Keratinocyte (primary cell): ENCODE results near the gene FOXJ3. TPM values are rescaled to one million over a fixed set of nuclear protein-coding genes. Genes with fewer than 3 reads are reported as not detected.

Source experiments
- DNase-seq: peaks from one replicate; pipeline ENCODE4 v3.0.0-alpha.2; 2011; ENCODE audit warnings: low read depth, missing footprints, low spot score
- FAIRE-seq: peaks from 2 replicates; lab custom pipeline; 2011; peaks lifted over from hg19 to GRCh38; lab: Jason Lieb, UNC
- H2AFZ ChIP-seq: 2 replicates; pipeline ENCODE4 v1.6.0; 2012; ENCODE audit warnings: low read length, control low read depth, inconsistent platforms; ENCODE audit not compliant: control insufficient read depth
- H3K27ac ChIP-seq: 2 replicates; pipeline ENCODE4 v1.5.1; 2011; ENCODE audit warnings: low read length; ENCODE audit not compliant: control insufficient read depth, insufficient read depth
- H3K27me3 ChIP-seq: 3 replicates; pipeline ENCODE4 v1.6.0; 2011; ENCODE audit warnings: low read length; ENCODE audit not compliant: control insufficient read depth, insufficient read depth; ENCODE audit errors: extremely low read depth
- H3K36me3 ChIP-seq, 2 experiments: 2 replicates in 1 of 2; 3 replicates in 1 of 2; pipeline ENCODE4 v1.5.1; 2011; ENCODE audit warnings: low read length in 2 of 2, mild to moderate bottlenecking in 1 of 2; ENCODE audit not compliant: control insufficient read depth in 2 of 2, insufficient read depth in 2 of 2; ENCODE audit errors: extremely low read depth in 1 of 2
- H3K4me1 ChIP-seq: 3 replicates; pipeline ENCODE4 v1.5.1; 2011; ENCODE audit warnings: low read length; ENCODE audit not compliant: control insufficient read depth, insufficient read depth; ENCODE audit errors: extremely low read depth
- H3K4me2 ChIP-seq: 3 replicates; pipeline ENCODE4 v1.6.0; 2011; ENCODE audit warnings: low read depth, low read length; ENCODE audit not compliant: control insufficient read depth, insufficient read depth; ENCODE audit errors: extremely low read depth
- H3K4me3 ChIP-seq, 3 experiments: fragments of 200-600 bp in 1 of 3; sonication (generic) in 1 of 3; 2 replicates in 2 of 3; 3 replicates in 1 of 3; pipeline ENCODE4 v1.5.1; 2011 to 2016; ENCODE audit warnings: low read length in 3 of 3, mild to moderate bottlenecking in 3 of 3, control low read depth in 2 of 3, inconsistent platforms in 1 of 3, low read depth in 1 of 3, mixed read lengths in 1 of 3, mixed run types in 1 of 3, moderate library complexity in 1 of 3; ENCODE audit not compliant: control insufficient read depth in 2 of 3, insufficient read depth in 2 of 3; ENCODE audit errors: extremely low read depth in 1 of 3
- H3K79me2 ChIP-seq: 2 replicates; pipeline ENCODE4 v1.6.0; 2012; ENCODE audit warnings: low read length; ENCODE audit not compliant: control insufficient read depth, insufficient read depth
- H3K9ac ChIP-seq: 3 replicates; pipeline ENCODE4 v1.6.0; 2011; ENCODE audit warnings: low read length; ENCODE audit not compliant: control insufficient read depth, insufficient read depth; ENCODE audit errors: extremely low read depth
- H3K9me1 ChIP-seq: 3 replicates; pipeline ENCODE4 v1.6.0; 2011; ENCODE audit warnings: low read length; ENCODE audit not compliant: control insufficient read depth, insufficient read depth; ENCODE audit errors: extremely low read depth
- H3K9me3 ChIP-seq: 2 replicates; pipeline ENCODE4 v1.5.1; 2012; ENCODE audit warnings: low read depth, low read length; ENCODE audit not compliant: control insufficient read depth
- H4K20me1 ChIP-seq: 3 replicates; pipeline ENCODE4 v1.6.0; 2011; ENCODE audit warnings: low read length; ENCODE audit not compliant: control insufficient read depth, insufficient read depth; ENCODE audit errors: extremely low read depth
- CTCF ChIP-seq, 3 experiments: IDR thresholded peaks in 1 of 3; conservative IDR thresholded peaks in 1 of 3; optimal IDR thresholded peaks in 1 of 3; 2 replicates in 2 of 3; 3 replicates in 1 of 3; pipeline versions ENCODE3 to v1.5.1; 2011; ENCODE audit warnings: low read length in 3 of 3, mild to moderate bottlenecking in 3 of 3, moderate library complexity in 2 of 3, control low read depth in 1 of 3, inconsistent platforms in 1 of 3; ENCODE audit not compliant: insufficient read depth in 2 of 3; ENCODE audit errors: extremely low read depth in 1 of 3
- EZH2 ChIP-seq: IDR thresholded peaks from one replicate; pipeline ENCODE4 v1.6.1; 2012; ENCODE audit warnings: inconsistent platforms, mild to moderate bottlenecking, low read length, moderate library complexity
- dilution Hi-C: fragments of 300-500 bp; cut with MboI; formaldehyde crosslinking; loops from one replicate; pipeline ENCODE4 v1.7.0; 2020; ENCODE audit warnings: low sequenced_read_pairs; ENCODE audit not compliant: extremely low pct_ligation_motif_present
- polyA plus RNA-seq, 5 experiments: library from polyadenylated mRNA; depleted of rRNA in 3 of 5; stranded (reverse) in 3 of 5; stranded (forward) in 1 of 5; unstranded in 1 of 5; fragments of >200 nt; gene quantifications; 1 replicate in 1 of 5; 2 replicates in 3 of 5; 3 replicates in 1 of 5; pipeline versions ENCODE4 v1.2.1 to v1.2.3, GENCODE V29; 2011 to 2012; ENCODE audit warnings: missing spikeins in 2 of 5, low read depth in 1 of 5, low replicate concordance in 1 of 5

Gene FOXJ3
- polyA plus RNA-seq, 1 donor (not counting 4 experiments of a cell fraction or from before 2014, with no cell fraction given) = 40.2 TPM

GRCh38 chr1:42365118-42365517 is 30.1 kb upstream of the FOXJ3 start:
- no peaks in the 10 kb centered on the region for H3K4me1 ChIP-seq
- TF ChIP-seq CTCF (optimal IDR thresholded peaks at IDR 0.05 in 1 of 3, IDR thresholded peaks at IDR 0.05 in 1 of 3, conservative IDR thresholded peaks at IDR 0.05 in 1 of 3; ENCODE audit: extremely low read depth in 1 of 3, insufficient read depth in 2 of 3, low read length in 3 of 3) (no peak), EZH2 (no peak)
- H3K79me2 ChIP-seq = no peaks in the 10 kb centered on the region
- FAIRE-seq = no peak
- no peaks in the 10 kb centered on the region for H3K27me3 ChIP-seq
- H3K9me1 ChIP-seq = no peaks in the 10 kb centered on the region
- H3K9me3 ChIP-seq = no peaks in the 10 kb centered on the region
- no peaks in the 10 kb centered on the region for H3K36me3 ChIP-seq
- H3K4me3 ChIP-seq = no peak overlapping the region
- dilution Hi-C loops = no loop called here
- H3K4me2 ChIP-seq = no peak overlapping the region
- no peak overlapping the region for H3K27ac ChIP-seq
- no peak for DNase-seq
- no peaks in the 10 kb centered on the region for H4K20me1 ChIP-seq
- no peak overlapping the region for H3K9ac ChIP-seq
- H2AFZ ChIP-seq = no peak overlapping the region

DNA sequence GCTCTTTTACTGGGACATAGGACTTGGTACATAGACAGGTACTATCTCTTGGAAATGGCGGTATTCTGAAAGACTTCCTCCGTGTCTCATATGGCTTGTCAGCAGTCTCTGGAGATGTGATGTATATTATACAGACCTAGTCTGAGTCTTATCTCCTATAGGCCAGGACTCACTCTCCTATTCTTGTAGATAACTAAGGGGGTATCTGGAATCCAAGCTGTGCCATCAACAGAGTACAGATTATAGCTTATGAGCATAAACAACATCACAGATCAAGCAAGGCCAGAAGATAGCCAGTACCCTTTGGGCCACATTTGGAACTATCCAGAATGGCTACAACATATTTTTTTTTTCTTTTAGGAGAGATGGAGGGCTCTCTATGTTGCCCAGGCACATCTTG is 29.5 kb upstream of the FOXJ3 start:
- Histone ChIP-seq H3K4me2 (no peak overlapping the region), H2AFZ (no peak overlapping the region), H3K36me3 (no peaks in the 10 kb centered on the region), H3K4me1 (no peaks in the 10 kb centered on the region), H3K79me2 (no peaks in the 10 kb centered on the region), H3K9me1 (no peaks in the 10 kb centered on the region), H3K4me3 (no peak overlapping the region), H3K9ac (no peak overlapping the region), H4K20me1 (no peaks in the 10 kb centered on the region), H3K9me3 (no peaks in the 10 kb centered on the region), H3K27ac (no peak overlapping the region), H3K27me3 (no peaks in the 10 kb centered on the region)
- dilution Hi-C loops = no loop called here
- FAIRE-seq = no peak
- no peak for DNase-seq
- TF ChIP-seq EZH2 (no peak), CTCF (optimal IDR thresholded peaks at IDR 0.05 in 1 of 3, IDR thresholded peaks at IDR 0.05 in 1 of 3, conservative IDR thresholded peaks at IDR 0.05 in 1 of 3; ENCODE audit: extremely low read depth in 1 of 3, insufficient read depth in 2 of 3, low read length in 3 of 3) (no peak)
